GM18511 (cell line): ENCODE measurements around the gene UQCRHL.
"Not testable (repeated sequence)": the region's sequence is repeated elsewhere in the genome, so short reads cannot be mapped to it uniquely, and the experiment has no call there.

Experiments used
- ATAC-seq: cut with Tn5 transposase; IDR thresholded peaks from one replicate; pipeline ENCODE4 v1.9.1; 2021; ENCODE audit warnings: mild to moderate bottlenecking, moderate library complexity; ENCODE audit not compliant: unreplicated experiment

The UQCRHL gene

GRCh38 chr1:15835741-15836510 lies 28.5 kb upstream of the UQCRHL start:
- peak; percentile 41 for ATAC-seq

- peak; percentile 7 for ATAC-seq
Observed at GRCh38 chr1:15835205-15835740, 27.8 kb upstream of the UQCRHL start.

DNA sequence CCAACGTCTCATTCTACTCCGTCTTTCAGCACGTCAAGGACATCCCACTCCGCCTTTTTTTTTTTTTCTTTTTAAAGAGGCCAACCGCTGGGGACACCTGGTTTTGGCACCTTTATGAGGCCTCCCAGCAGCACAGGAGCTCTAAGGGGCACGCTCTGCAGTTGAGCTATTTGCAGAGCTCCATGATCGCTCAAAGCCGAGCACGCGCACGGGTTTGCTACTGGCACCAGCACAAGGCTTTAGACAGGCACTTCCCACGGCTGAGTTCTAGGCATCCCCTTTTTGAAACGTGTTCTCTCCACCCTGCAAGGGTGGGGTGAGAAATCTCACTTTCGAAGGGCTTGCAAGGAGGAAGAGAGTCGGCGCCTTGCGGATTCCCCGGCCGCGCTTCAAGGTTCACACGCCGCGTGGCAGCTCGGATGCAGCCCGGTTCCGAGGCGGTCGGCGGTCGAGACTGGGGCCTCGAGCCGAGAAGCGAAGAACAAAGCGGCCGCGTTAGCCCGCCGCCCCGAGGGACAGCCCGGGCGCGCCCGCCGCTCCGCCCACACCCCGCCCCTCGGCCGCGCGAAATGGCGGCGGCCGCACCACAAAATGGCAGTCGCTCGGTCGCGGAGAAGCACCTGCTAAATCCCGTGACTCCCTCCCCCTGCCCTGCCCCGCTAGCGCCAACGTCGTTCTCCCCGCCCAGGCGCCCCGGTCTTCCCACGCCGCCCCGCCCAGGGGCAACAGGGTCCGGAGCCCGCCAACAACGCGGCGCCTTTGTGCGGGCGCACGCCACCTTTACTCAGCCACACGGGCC lies 27.2 kb upstream of the UQCRHL start:
- peak; percentile 43 for ATAC-seq

GRCh38 chr1:15833842-15834405 lies 26.5 kb upstream of the UQCRHL start:
- no peak for ATAC-seq

- ATAC-seq: no peak
Observed at GRCh38 chr1:15833069-15833679, 25.7 kb upstream of the UQCRHL start.

DNA sequence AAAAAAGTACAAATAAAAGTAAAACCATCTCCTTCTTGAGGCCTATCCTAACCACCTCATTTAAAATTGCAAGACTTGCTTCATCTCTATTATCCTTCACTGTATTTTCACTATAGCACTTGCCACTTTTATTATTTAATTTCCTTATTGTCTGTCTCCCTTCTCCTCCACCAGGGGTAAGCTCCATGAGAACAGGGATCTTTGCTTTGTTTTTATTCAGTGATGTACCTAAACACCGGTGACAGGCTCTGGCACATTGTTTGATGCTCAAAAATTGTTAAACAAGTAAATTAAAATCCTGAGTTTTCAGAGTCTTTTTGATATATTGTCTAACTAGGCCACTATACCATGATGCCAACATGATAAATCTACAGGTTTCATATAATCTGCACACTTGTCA lies 22.8 kb upstream of the UQCRHL start:
- no peak for ATAC-seq

DNA sequence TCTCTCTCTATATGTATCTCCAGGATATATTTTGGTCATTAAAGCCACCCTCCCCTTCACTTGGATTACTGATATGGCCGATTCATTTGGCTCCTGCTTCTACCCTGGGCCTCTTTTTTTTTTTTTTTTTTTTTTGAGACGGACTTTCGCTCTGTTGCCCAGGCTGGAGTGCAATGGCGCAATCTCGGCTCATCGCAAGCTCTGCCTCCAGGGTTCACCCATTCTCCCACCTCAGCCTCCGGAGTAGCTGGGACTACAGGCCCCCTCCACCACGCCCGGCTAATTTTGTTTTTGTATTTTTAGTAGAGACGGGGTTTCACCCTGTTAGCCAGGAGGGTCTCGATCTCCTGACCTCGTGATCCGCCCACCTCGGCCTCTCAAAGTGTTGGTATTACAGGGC lies 21.5 kb upstream of the UQCRHL start:
- ATAC-seq: not testable (repeated sequence)

DNA sequence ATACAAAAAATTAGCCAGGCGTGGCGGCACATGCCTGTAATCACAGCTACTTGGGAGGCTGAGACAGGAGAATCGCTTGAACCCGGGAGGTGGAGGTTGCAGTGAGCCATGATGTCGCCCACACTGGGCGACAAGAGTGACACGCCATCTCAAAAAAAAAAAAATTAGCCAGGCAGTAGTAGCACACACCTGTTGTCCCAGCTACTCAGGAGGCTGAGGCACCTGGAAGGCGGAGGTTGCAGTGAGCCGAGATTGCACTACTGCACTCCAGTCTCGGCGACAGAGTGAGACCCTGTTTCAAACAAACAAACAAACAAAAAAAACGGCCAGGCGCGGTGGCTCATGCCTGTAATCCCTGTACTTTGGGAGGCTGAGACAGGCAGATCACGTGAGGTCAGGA lies 20.1 kb upstream of the UQCRHL start:
- ATAC-seq: not testable (repeated sequence)

DNA sequence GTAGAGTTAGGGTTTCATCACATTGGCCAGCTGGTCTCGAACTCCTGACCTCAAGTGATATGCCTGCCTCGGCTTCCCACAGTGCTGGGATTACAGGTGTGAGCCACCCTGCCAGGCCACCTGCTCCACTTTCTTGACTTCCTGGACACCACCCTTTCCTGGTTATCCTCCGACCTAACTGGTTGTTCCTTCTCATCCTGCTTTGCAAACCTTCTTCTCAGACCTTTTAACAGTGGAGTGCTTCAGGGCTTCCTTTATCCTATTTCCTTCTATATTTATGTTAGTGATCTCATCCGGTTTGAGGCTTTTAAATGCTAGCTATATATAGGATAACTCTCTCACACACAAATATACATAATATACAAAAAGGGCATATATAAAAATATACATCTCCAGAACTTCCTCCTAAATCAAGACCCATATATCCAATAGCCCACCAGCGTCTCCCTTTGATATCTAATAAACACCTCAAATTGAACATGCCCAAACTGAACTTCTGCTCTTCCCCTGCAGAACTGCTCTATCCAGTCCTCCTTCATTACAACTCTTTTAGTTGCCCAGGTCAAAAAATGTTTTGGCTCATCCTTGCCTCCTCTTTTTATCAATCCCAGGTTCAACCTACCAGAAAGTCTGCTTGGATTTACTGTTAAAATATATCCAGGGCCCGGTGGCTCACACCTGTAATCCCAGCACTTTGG lies 19.5 kb upstream of the UQCRHL start:
- no peak for ATAC-seq

DNA sequence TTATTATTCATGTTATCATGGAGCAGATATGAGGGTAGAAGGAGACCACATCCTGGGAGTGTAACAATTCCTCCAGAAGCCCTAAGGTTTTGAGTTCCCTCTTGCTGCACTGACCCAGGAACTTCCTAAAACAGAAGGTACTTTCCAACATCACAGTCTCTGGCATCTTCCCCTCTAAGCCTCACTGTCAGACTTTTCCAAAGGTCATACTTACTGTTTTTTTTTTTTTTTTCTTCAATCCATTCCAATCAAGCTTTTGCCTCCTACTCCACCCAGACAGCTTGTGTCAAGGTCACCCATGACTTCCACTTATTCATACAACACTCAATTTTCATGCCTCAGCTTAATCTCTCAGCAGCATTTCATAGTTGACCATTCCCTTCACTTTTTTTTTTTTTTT lies 18.4 kb upstream of the UQCRHL start:
- no peak for ATAC-seq

DNA sequence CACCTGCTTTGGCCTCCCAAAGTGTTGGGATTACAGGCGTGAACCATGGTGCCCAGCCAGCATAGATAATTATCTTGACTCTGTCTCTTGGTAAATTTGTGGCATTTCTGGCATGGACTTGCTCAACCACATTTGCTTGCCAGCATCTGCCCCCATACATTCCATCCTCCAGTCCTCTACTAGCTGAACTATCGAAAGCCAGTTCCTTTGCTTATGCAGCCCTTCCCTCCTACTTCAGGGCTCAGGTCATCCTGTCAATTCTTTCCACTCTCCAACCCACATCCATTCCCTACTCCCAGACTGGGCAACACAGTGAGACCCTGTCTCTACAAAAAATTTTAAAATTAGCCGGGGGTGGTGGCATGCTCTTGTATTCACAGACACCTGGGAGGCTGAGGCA lies 13.0 kb upstream of the UQCRHL start:
- ATAC-seq: no peak

- ATAC-seq: no peak
Observed at GRCh38 chr1:15816674-15817073, 9.2 kb upstream of the UQCRHL start.

DNA sequence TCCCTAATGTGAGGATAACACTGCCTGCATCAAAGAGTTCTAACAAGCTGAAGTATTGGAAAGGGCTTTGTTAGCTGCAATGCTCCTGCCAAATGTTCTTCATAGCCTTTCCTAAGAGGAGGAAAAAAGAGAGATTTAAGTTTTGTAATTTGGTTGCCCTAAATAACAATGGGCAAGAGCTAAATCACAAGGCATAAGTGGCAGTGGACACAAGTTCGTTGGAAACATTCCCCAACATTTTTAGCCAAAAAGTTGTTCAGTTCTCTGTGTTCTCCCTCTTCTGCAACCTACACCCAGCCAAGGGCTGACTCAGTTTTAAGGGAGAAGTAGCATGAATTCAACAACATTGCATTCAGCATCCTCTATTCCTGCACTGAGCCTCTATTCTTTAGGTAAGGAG lies 2.6 kb upstream of the UQCRHL start:
- ATAC-seq: no peak

- no peak for ATAC-seq
Observed at GRCh38 chr1:15808955-15809354, 1.5 kb upstream of the UQCRHL start.

DNA sequence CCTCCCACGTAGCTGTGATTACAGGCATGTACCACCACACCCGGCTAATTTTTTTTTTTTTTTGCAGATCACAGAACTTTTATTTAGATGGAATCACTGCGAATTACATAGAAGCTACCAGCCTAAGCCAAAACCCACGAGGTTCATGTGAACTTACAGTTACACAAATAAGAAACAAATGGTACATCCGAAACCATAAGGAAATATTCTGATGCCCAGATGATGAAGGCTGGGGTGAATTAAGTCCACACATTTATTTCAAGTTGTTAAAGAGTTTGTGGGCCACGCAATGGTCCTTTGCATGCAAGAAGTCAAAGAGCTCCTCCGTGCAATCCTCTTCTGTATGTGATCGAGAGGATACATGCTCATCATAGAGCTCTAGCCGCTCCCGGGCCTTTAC lies 328 bp downstream of the UQCRHL start:
- no peak for ATAC-seq

DNA sequence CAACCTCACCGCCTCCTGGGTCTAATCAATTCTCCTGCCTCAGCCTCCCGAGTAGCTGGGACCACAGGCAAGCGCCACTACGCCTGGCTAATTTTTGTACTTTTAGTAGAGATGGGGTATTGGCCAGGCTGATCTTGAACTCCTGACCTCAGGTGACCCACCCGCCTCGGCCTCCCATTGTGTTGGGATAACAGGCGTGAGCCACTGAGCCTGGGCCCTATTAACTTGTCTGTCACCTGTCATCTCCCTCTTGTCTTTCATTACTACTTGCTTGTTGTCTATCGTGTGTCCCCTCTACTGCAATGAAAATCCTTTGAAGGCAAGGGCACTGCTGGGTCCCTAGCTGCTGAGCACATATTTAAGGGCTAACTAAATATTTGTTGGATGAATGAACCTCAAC lies 3.4 kb downstream of the UQCRHL start:
- ATAC-seq: no peak

DNA sequence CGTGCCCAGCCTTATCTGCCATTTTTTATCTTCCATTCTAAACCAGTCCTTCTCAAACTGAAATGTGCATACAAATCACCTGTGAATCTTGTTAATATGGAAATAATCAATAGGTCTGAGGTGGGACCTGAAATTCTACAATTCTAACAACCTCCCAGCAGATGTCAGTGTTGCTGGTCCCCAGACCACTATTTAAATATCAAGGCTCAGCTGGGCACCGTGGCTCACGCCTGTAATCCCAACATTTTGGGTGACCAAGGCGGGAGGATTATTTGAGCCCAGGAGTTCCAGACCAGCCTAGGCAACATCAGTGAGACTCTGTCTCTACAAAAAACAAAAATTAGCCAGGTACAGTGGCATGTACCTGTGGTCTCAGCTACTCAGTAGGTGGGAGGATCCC lies 4.1 kb downstream of the UQCRHL start:
- ATAC-seq: no peak

DNA sequence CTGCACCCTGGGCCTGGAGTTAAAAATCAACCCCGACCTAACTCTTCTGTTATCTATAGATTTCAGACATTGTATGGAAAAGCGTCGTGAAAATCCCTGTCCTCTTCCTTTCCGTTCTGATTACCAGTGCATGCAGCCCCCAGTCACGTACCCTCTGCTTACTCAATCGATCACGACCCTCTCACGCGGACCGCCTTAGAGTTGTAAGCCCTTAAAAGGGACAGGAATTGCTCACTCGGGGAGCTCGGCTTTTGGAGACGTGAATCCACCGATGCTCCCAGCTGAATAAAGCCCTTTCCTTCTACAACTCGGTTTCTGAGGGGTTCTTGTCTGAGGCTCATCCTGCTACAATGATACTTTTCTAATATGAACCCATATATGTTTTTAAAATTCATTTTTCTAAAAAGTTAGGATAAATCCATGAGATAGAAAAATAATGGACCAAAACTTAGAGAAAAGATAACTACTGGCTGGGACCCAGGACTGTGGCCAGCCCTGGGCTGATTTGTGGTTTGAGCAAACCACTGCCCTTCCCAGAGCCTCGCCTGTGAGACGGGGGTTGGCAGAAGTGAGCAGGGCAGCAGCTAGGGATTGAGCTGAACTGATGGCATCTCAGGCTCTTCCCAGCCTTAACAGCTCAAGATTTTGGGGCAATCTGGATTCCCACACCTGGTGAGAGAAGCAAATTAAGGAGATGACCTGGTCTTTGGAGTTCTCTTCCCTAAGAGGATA lies 5.0 kb downstream of the UQCRHL start:
- ATAC-seq: no peak

- ATAC-seq: no peak
Observed at GRCh38 chr1:15799928-15800835, 7.3 kb downstream of the UQCRHL start.
